Measurements from ENCODE around the gene PRELID2.

Gene PRELID2

GRCh38 chr5:145761254-145761653 lies 73.9 kb downstream of the PRELID2 start:
- TF ChIP-seq CTCF (IDR thresholded peaks at IDR 0.05), result no peak

GRCh38 chr5:145760660-145761059 lies 74.5 kb downstream of the PRELID2 start:
- no peak for TF ChIP-seq CTCF (IDR thresholded peaks at IDR 0.05)

GRCh38 chr5:145752947-145753346 lies 82.2 kb downstream of the PRELID2 start:
- no peak for TF ChIP-seq CTCF (IDR thresholded peaks at IDR 0.05)

GRCh38 chr5:145752534-145752933 lies 82.6 kb downstream of the PRELID2 start:
- TF ChIP-seq CTCF (IDR thresholded peaks at IDR 0.05), result no peak

- no peak for TF ChIP-seq CTCF (IDR thresholded peaks at IDR 0.05)
Observed at GRCh38 chr5:145750199-145750598, 84.9 kb downstream of the PRELID2 start.

- no peak for TF ChIP-seq CTCF (IDR thresholded peaks at IDR 0.05)
Observed at GRCh38 chr5:145743396-145744061, 91.6 kb downstream of the PRELID2 start.

GRCh38 chr5:145739843-145740242 lies 95.3 kb downstream of the PRELID2 start:
- no peak for TF ChIP-seq CTCF (IDR thresholded peaks at IDR 0.05)

GRCh38 chr5:145738227-145738626 lies 96.9 kb downstream of the PRELID2 start:
- no peak for TF ChIP-seq CTCF (IDR thresholded peaks at IDR 0.05)

All from LNCAP (cell line).